GM23248 (cell line): ENCODE measurements around the gene CENATAC. TPM values are rescaled to one million over a fixed set of nuclear protein-coding genes. Genes with fewer than 3 reads are reported as not detected.
A peak's percentile ranks its signal among the peaks of the same experiment; 100 is the strongest.
"Not testable (repeated sequence)": the region's sequence is repeated elsewhere in the genome, so short reads cannot be mapped to it uniquely, and the experiment has no call there.

Experiments used
- DNase-seq: peaks from one replicate; pipeline ENCODE4 v3.0.0-alpha.2; 2015
- H2AFZ ChIP-seq: fragments of 200-600 bp; sonication (generic); 2 replicates; pipeline ENCODE4 v1.6.1; 2016; ENCODE audit warnings: antibody characterized with exemption
- H3F3A ChIP-seq: fragments of 200-600 bp; sonication (generic); 2 replicates; pipeline ENCODE4 v1.6.1; 2016; ENCODE audit warnings: mild to moderate bottlenecking, antibody characterized with exemption, mixed run types; ENCODE audit not compliant: insufficient read depth
- H3K27ac ChIP-seq: fragments of 200-600 bp; sonication (generic); 2 replicates; pipeline ENCODE4 v1.5.1; 2016; ENCODE audit warnings: mild to moderate bottlenecking
- H3K27me3 ChIP-seq: fragments of 200-600 bp; sonication (generic); replicated peaks from 2 replicates; pipeline ENCODE4 v1.6.1; 2016; ENCODE audit warnings: mild to moderate bottlenecking; ENCODE audit not compliant: insufficient read depth
- H3K36me3 ChIP-seq: fragments of 200-600 bp; sonication (generic); 2 replicates; pipeline ENCODE4 v1.6.1; 2016; ENCODE audit warnings: low read depth, mild to moderate bottlenecking
- H3K4me1 ChIP-seq: fragments of 200-600 bp; sonication (generic); 2 replicates; pipeline ENCODE4 v1.6.1; 2016; ENCODE audit warnings: mild to moderate bottlenecking; ENCODE audit not compliant: insufficient read depth
- H3K4me2 ChIP-seq: fragments of 200-600 bp; sonication (generic); one replicate; pipeline ENCODE4 v1.6.1; 2016; ENCODE audit warnings: mild to moderate bottlenecking; ENCODE audit not compliant: unreplicated experiment
- H3K4me3 ChIP-seq: fragments of 200-600 bp; sonication (generic); 2 replicates; pipeline ENCODE4 v1.5.1; 2016; ENCODE audit warnings: mild to moderate bottlenecking
- H3K79me2 ChIP-seq: fragments of 200-600 bp; sonication (generic); 2 replicates; pipeline ENCODE4 v1.6.1; 2016; ENCODE audit warnings: mild to moderate bottlenecking; ENCODE audit not compliant: insufficient read depth
- H3K9ac ChIP-seq: fragments of 200-600 bp; sonication (generic); 2 replicates; pipeline ENCODE4 v1.6.1; 2016; ENCODE audit warnings: mild to moderate bottlenecking
- H3K9me2 ChIP-seq: fragments of 200-600 bp; sonication (generic); 2 replicates; pipeline ENCODE4 v1.6.1; 2016; ENCODE audit warnings: mixed run types, mild to moderate bottlenecking, moderate library complexity; ENCODE audit not compliant: insufficient read depth
- H3K9me3 ChIP-seq: fragments of 200-600 bp; sonication (generic); one replicate; pipeline ENCODE4 v1.6.1; 2017; ENCODE audit warnings: low read depth
- H4K20me1 ChIP-seq: fragments of 200-600 bp; sonication (generic); 2 replicates; pipeline ENCODE4 v1.6.0; 2016; ENCODE audit not compliant: insufficient read depth
- EZH2 ChIP-seq: fragments of 200-600 bp; sonication (generic); IDR thresholded peaks from 2 replicates; pipeline ENCODE4 v1.6.1; 2018; ENCODE audit warnings: antibody characterized with exemption, mild to moderate bottlenecking; ENCODE audit not compliant: insufficient read depth, poor library complexity, severe bottlenecking
- EZH2phosphoT487 ChIP-seq: fragments of 200-600 bp; sonication (generic); IDR thresholded peaks from 2 replicates; pipeline ENCODE4 v1.6.1; 2018; ENCODE audit warnings: antibody characterized with exemption, moderate library complexity, mild to moderate bottlenecking, low read depth; ENCODE audit not compliant: insufficient read depth
- WGBS, 2 experiments: methylation state at CpG; one replicate each; pipeline ENCODE4 v1.1.6; 2015 to 2017; ENCODE audit warnings: low lambda C conversion rate in 2 of 2, low coverage in 1 of 2; ENCODE audit errors: missing lambda C conversion rate in 2 of 2; 5-methylcytosine and 5-hydroxymethylcytosine counted together
- in situ Hi-C: fragments of 300-500 bp; cut with MboI; formaldehyde crosslinking; loops from 2 replicates; pipeline ENCODE4 v1.15.0; 2020
- polyA plus RNA-seq: library from polyadenylated mRNA; unstranded; fragments of >200 nt; fragmentation: Nextera tagmentation; extraction: Ambion mirVana; gene quantifications from 2 replicates; pipeline ENCODE4 v1.2.1, GENCODE V29; 2016
- total RNA-seq: library from RNA; depleted of rRNA; stranded (reverse); fragments of >200 nt; shearing (Covaris generic); gene quantifications from 2 replicates; pipeline ENCODE4 v1.2.3, GENCODE V29; 2014

Gene CENATAC
- total and polyA plus RNA-seq, 2 experiments from 2014 or later = 13.1 to 15.3 TPM

DNA sequence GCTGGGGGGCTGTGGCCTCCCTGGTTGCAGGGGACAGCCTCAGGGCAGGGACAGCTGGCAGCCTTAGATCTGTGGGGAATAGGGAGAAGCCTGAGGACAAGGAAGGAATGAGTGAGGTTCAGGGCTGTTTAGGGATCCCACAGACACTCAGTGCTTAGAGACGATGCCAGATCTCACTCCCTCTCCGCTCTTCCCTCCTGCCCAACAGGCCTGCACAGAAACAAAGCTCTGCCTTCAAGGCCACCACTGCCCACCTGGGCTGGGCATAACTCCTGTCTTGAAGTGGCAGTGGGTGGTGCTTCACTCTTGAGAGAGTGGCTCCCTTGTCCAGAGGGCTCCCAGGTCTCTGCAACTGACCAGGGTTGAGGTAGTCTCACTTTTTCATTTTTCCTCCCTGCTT lies 13.1 kb upstream of the CENATAC start:
- H3K27ac ChIP-seq = no peak overlapping the region
- no peaks in the 10 kb centered on the region for H4K20me1 ChIP-seq
- in situ Hi-C loops = no loop called here
- H3K79me2 ChIP-seq = no peaks in the 10 kb centered on the region
- no peak for DNase-seq
- no peak overlapping the region for H3K9ac ChIP-seq
- no peak overlapping the region for H2AFZ ChIP-seq
- no peak overlapping the region for H3K4me2 ChIP-seq
- H3K4me1 ChIP-seq = no peaks in the 10 kb centered on the region
- no peak overlapping the region for H3K4me3 ChIP-seq
- H3K27me3 ChIP-seq = no peaks in the 10 kb centered on the region
- no peaks in the 10 kb centered on the region for H3K9me2 ChIP-seq
- TF ChIP-seq EZH2 = no peak
- TF ChIP-seq EZH2phosphoT487 = no peak
- H3F3A ChIP-seq = no peaks in the 10 kb centered on the region
- no peaks in the 10 kb centered on the region for H3K9me3 ChIP-seq
- WGBS, 2 experiments = 61% methylated on average over 2 of the region's 2 CpGs
- H3K36me3 ChIP-seq = no peaks in the 10 kb centered on the region

DNA sequence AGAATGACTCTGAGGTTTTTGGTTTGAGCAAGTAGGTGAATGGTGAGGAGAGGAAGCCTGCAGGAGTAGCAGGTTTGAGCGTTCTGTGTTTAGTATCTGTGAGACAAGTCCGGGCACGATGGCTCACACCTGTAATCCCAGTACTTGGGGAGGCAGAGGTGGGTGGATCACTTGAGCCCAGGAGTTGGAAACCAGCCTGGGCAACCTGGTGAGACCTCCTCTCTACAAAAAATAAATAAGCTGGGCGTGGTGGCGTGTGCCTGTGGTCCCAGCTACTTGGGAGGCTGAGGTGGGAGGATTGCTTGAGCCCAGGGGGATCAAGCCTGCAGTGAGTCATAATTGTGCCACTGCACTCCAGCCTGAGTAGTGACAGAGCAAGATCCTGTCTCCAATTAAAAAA lies 9.7 kb upstream of the CENATAC start:
- no peak overlapping the region for H3K9ac ChIP-seq
- no peak overlapping the region for H3K27ac ChIP-seq
- no peaks in the 10 kb centered on the region for H3K4me1 ChIP-seq
- H3K9me2 ChIP-seq = no peaks in the 10 kb centered on the region
- in situ Hi-C loops = no loop called here
- H3K79me2 ChIP-seq = no peaks in the 10 kb centered on the region
- no peaks in the 10 kb centered on the region for H3K27me3 ChIP-seq
- no peak overlapping the region for H2AFZ ChIP-seq
- H4K20me1 ChIP-seq = no peaks in the 10 kb centered on the region
- no peak overlapping the region for H3K4me3 ChIP-seq
- no peaks in the 10 kb centered on the region for H3K36me3 ChIP-seq
- H3K9me3 ChIP-seq = no peaks in the 10 kb centered on the region
- WGBS, 2 experiments = 93 to 99% methylated on average over 5 of the region's 5 CpGs
- H3F3A ChIP-seq = no peaks in the 10 kb centered on the region
- no peak for DNase-seq
- no peak for TF ChIP-seq EZH2phosphoT487
- TF ChIP-seq EZH2 = no peak
- no peak overlapping the region for H3K4me2 ChIP-seq

DNA sequence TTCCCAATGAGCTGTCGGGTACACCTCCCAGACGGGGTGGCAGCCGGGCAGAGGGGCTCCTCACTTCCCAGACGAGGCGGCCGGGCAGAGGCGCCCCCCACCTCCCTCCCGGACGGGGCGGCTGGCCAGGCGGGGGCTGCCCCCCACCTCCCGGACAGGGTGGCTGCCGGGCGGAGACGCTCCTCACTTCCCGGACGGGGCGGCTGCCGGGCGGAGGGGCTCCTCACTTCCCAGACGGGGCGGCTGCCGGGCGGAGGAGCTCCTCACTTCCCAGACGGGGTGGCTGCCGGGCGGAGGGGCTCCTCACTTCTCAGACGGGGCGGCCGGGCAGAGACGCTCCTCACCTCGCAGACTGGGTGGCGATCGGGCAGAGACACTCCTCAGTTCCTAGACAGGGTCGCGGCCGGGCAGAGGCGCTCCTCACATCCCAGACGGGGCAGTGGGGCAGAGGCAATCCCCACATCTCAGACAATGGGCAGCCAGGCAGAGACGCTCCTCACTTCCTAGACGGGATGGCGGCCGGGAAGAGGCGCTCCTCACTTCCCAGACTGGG lies 6.4 kb upstream of the CENATAC start:
- H3K9me2 ChIP-seq, H3K4me3 ChIP-seq, DNase-seq, H4K20me1 ChIP-seq, H3K4me1 ChIP-seq, H3K27ac ChIP-seq, H3K36me3 ChIP-seq, H2AFZ ChIP-seq, H3K27me3 ChIP-seq, H3K9me3 ChIP-seq, H3K9ac ChIP-seq, in situ Hi-C loops, H3K4me2 ChIP-seq, H3F3A ChIP-seq: not testable (repeated sequence)
- H3K79me2 ChIP-seq = peaks cover 11% of the 10 kb centered on the region; the same call in 1 of the 2 replicates
- 94 to 97% methylated on average over 2 to 44 of the region's 44 CpGs for WGBS, 2 experiments

DNA sequence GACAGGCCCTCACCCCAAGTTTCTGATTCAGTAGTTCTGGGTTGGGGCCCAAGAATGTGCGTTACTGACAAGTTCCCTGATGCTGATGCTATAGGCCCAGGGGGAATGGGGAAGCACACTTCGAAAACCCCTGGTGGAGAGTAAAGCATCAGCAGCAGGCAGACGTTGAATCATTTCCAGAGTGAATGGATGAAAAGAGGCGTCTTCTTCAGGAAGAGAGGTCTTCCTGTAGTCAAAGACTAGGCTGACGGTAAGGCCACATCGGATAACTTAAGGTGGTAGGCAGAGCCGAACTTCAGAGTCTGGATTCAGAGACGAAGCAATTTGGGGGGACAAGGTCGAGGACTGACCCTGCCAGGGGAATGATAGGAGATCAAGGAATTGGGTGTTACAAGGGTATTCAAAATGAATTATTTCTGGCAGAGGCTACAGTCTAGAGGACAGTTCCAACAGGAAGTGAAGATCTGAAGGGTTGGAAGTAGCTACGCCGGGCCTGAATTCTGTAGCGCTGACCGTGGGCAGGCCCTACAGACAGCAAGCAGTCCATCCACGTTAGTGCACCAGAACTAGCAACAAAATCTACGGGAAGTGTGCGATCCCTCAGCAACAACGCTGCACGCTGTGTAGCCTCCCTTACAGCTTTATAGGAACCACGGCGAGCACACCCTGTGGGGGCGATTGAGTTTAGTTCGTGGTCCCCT lies 862 bp upstream of the CENATAC start:
- Histone ChIP-seq H4K20me1 (no peaks in the 10 kb centered on the region), H3K4me3 (peak overlapping the region; percentile 90), H3K9me3 (no peaks in the 10 kb centered on the region), H3K79me2 (peaks cover 55% of the 10 kb centered on the region), H3K4me1 (peaks cover 26% of the 10 kb centered on the region), H3K27ac (peak overlapping the region; percentile 75), H3F3A (peaks cover 34% of the 10 kb centered on the region), H3K9ac (peak overlapping the region; percentile 82), H3K9me2 (no peaks in the 10 kb centered on the region), H3K36me3 (peaks cover 13% of the 10 kb centered on the region), H3K27me3 (no peaks in the 10 kb centered on the region), H2AFZ (peak overlapping the region; percentile 99), H3K4me2 (peak overlapping the region; percentile 99)
- TF ChIP-seq EZH2 (no peak), EZH2phosphoT487 (no peak)
- WGBS, 2 experiments = 11 to 16% methylated on average over 22 of the region's 22 CpGs
- in situ Hi-C loops = no loop called here
- peak; percentile 66 for DNase-seq

DNA sequence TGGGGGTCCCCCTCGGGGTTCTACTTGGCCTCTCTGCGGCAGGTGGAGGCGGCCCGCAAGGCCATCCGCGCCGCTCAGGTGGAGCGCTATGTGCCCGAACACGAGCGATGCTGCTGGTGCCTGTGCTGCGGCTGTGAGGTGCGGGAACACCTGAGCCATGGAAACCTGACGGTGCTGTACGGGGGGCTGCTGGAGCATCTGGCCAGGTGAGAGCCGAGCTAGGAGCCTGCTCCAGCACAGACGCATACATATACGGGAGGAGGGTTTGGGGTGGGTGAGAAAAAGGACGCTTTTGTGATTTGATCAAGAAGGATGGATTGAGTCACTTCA lies 415 bp downstream of the CENATAC start:
- DNase-seq = peak; percentile 36
- Histone ChIP-seq H3K4me2 (peak overlapping the region; percentile 99), H3K4me1 (peaks cover 26% of the 10 kb centered on the region), H3K4me3 (peak overlapping the region; percentile 90), H2AFZ (peak overlapping the region; percentile 99), H3K9me3 (no peaks in the 10 kb centered on the region), H3K9ac (peak overlapping the region; percentile 82), H3K27me3 (no peaks in the 10 kb centered on the region), H3K36me3 (peaks cover 20% of the 10 kb centered on the region), H3K27ac (peak overlapping the region; percentile 75), H4K20me1 (no peaks in the 10 kb centered on the region), H3F3A (peaks cover 34% of the 10 kb centered on the region), H3K79me2 (peaks cover 64% of the 10 kb centered on the region), H3K9me2 (no peaks in the 10 kb centered on the region)
- TF ChIP-seq EZH2 = no peak
- no peak for TF ChIP-seq EZH2phosphoT487
- in situ Hi-C loops = no loop called here
- WGBS, 2 experiments = 2% methylated on average over 18 to 19 of the region's 19 CpGs
